GM23338 (cell line): ENCODE results near the gene KCTD1. TPM values are rescaled to one million over a fixed set of nuclear protein-coding genes. Genes with fewer than 3 reads are reported as not detected.
A peak's percentile ranks its signal among the peaks of the same experiment; 100 is the strongest.

ENCODE experiments used
- ATAC-seq: fragments of 200-7000 bp; cut with Tn5 transposase; 3 replicates; pipeline ENCODE4 v1.9.1; 2020
- DNase-seq: peaks from one replicate; pipeline ENCODE4 v3.0.0-alpha.2; 2015; ENCODE audit warnings: low spot score
- H2AFZ ChIP-seq: fragments of 200-600 bp; sonication (generic); 2 replicates; pipeline ENCODE4 v1.8.0; 2016; ENCODE audit warnings: antibody characterized with exemption, mild to moderate bottlenecking, moderate library complexity
- H3F3A ChIP-seq: fragments of 200-600 bp; sonication (generic); replicated peaks from 2 replicates; pipeline ENCODE4 v1.8.0; 2017; ENCODE audit warnings: antibody characterized with exemption, mixed run types, low read depth
- H3K27ac ChIP-seq: fragments of 200-600 bp; sonication (generic); 2 replicates; pipeline ENCODE4 v1.6.1; 2016; ENCODE audit warnings: low read depth
- H3K27me3 ChIP-seq: fragments of 200-600 bp; sonication (generic); 2 replicates; pipeline ENCODE4 v1.8.0; 2016; ENCODE audit warnings: mild to moderate bottlenecking, mixed run types, moderate library complexity; ENCODE audit not compliant: insufficient read depth
- H3K36me3 ChIP-seq: fragments of 200-600 bp; sonication (generic); 2 replicates; pipeline ENCODE4 v1.8.0; 2016; ENCODE audit warnings: mild to moderate bottlenecking; ENCODE audit not compliant: insufficient read depth
- H3K4me1 ChIP-seq: fragments of 200-600 bp; sonication (generic); 2 replicates; pipeline ENCODE4 v1.8.0; 2016; ENCODE audit warnings: mild to moderate bottlenecking, moderate library complexity; ENCODE audit not compliant: insufficient read depth
- H3K4me2 ChIP-seq: fragments of 200-600 bp; sonication (generic); 2 replicates; pipeline ENCODE4 v1.7.1; 2017; ENCODE audit warnings: mixed run types
- H3K4me3 ChIP-seq: fragments of 200-600 bp; sonication (generic); 2 replicates; pipeline ENCODE4 v1.6.1; 2016; ENCODE audit warnings: mixed run types
- H3K79me2 ChIP-seq: fragments of 200-600 bp; sonication (generic); replicated peaks from 2 replicates; pipeline ENCODE4 v1.8.0; 2017; ENCODE audit warnings: mild to moderate bottlenecking; ENCODE audit not compliant: insufficient read depth
- H3K9me2 ChIP-seq: fragments of 200-600 bp; sonication (generic); 2 replicates; pipeline ENCODE4 v1.8.0; 2017; ENCODE audit not compliant: insufficient read depth
- H4K20me1 ChIP-seq: fragments of 200-600 bp; sonication (generic); replicated peaks from 2 replicates; pipeline ENCODE4 v1.8.0; 2017; ENCODE audit warnings: mild to moderate bottlenecking; ENCODE audit not compliant: insufficient read depth
- H3K27ac Mint-ChIP-seq: 2 replicates; pipeline ENCODE4 v1.8.0; 2020; ENCODE audit warnings: inconsistent platforms, mild to moderate bottlenecking, moderate library complexity, mixed read lengths
- H3K27me3 Mint-ChIP-seq: 3 replicates; pipeline ENCODE4 v1.8.0; 2022; ENCODE audit warnings: low read depth, mild to moderate bottlenecking, moderate library complexity, mixed read lengths, inconsistent platforms; ENCODE audit not compliant: insufficient read depth, poor library complexity
- H3K36me3 Mint-ChIP-seq: 3 replicates; pipeline ENCODE4 v1.8.0; 2021; ENCODE audit warnings: low read depth, mild to moderate bottlenecking, inconsistent platforms, moderate library complexity, mixed read lengths
- H3K4me1 Mint-ChIP-seq: 3 replicates; pipeline ENCODE4 v1.8.0; 2020; ENCODE audit warnings: mild to moderate bottlenecking, inconsistent platforms, mixed read lengths
- H3K4me3 Mint-ChIP-seq: 3 replicates; pipeline ENCODE4 v1.8.0; 2021; ENCODE audit warnings: moderate library complexity, mild to moderate bottlenecking, inconsistent platforms, mixed read lengths
- H3K9me3 Mint-ChIP-seq: 3 replicates; pipeline ENCODE4 v1.8.0; 2020; ENCODE audit warnings: moderate library complexity, mild to moderate bottlenecking, inconsistent platforms, mixed read lengths
- EZH2 ChIP-seq: fragments of 200-600 bp; sonication (generic); IDR thresholded peaks from one replicate; pipeline ENCODE4 v1.8.0; 2017; ENCODE audit warnings: antibody characterized with exemption, mild to moderate bottlenecking, low read depth; ENCODE audit not compliant: unreplicated experiment
- EZH2phosphoT487 ChIP-seq: fragments of 200-600 bp; sonication (generic); IDR thresholded peaks from one replicate; pipeline ENCODE4 v1.8.1; 2018; ENCODE audit warnings: antibody characterized with exemption; ENCODE audit not compliant: unreplicated experiment
- NANOG ChIP-seq: IDR thresholded peaks from 2 replicates; pipeline ENCODE4 v1.6.1; 2016; ENCODE audit warnings: antibody characterized with exemption, borderline replicate concordance
- ZNF114 ChIP-seq: fragments of 250-450 bp; sonication (Bioruptor Pico); IDR thresholded peaks from 2 replicates; pipeline ENCODE4 v1.5.0; 2020; ENCODE audit warnings: mild to moderate bottlenecking, moderate library complexity
- polyA plus RNA-seq: library from polyadenylated mRNA; unstranded; fragments of >200 nt; fragmentation: Nextera tagmentation; extraction: Ambion mirVana; gene quantifications from 2 replicates; pipeline ENCODE4 v1.2.1, GENCODE V29; 2016
- total RNA-seq: library from RNA; depleted of rRNA; stranded (reverse); fragments of >200 nt; shearing (Covaris generic); gene quantifications from 2 replicates; pipeline ENCODE4 v1.2.3, GENCODE V29; 2014
- TF ChIP-seq, protein P1 (sequence below): fragments of 250-450 bp; sonication (Bioruptor Pico); IDR thresholded peaks from 2 replicates; pipeline ENCODE4 v1.5.0; 2020; ENCODE audit warnings: mild to moderate bottlenecking, moderate library complexity
- TF ChIP-seq, protein P2 (sequence below): IDR thresholded peaks from one replicate; pipeline ENCODE4 v1.6.1; 2018; ENCODE audit warnings: antibody characterized with exemption; ENCODE audit not compliant: unreplicated experiment
- TF ChIP-seq, protein P3 (sequence below), 2 experiments: fragments of 200-600 bp in 1 of 2; sonication (generic) in 1 of 2; conservative IDR thresholded peaks; 2 replicates each; pipeline versions ENCODE4 v1.5.1 to v1.6.1; 2016 to 2017; ENCODE audit warnings: antibody characterized with exemption in 2 of 2, low read depth in 2 of 2, mild to moderate bottlenecking in 2 of 2, moderate library complexity in 1 of 2

Gene KCTD1
- total and polyA plus RNA-seq, 2 experiments from 2014 or later = 7.1 to 20.5 TPM

DNA sequence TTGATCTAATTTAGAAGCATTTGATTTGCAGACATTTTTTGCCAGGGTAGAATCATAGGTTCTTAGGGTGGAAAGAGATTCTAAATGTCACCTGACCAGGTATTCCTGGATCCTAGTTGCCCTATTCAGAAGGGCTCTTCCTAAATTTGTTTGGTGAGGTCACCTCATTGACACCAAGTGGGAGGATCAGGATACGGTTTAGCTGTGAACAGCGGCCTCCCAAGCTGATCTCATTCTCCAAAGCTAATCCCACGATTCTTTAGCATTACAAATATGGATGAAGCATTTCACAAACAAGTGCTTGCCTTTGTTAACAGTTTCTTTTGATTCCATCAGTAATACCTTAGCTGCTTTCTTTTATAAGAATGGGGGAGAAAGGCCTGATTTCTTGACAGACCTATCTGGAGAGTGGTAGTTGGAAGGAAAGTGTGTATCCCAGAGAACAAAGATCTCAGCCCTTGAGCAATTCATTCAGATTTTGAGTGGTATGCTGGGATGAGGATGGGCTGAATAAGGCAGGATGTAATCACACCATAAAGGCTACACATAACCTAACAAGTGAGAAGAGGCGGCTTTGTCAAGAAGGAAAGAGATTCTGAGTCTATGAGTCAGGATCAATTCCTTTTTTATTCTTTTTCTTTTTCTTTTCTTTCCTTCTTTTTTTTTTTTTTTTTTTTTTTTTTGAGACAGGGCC is 16.6 kb downstream of the KCTD1 start:
- peak; percentile 59 for ATAC-seq
- peak; percentile 24 for DNase-seq
- Mint-ChIP-seq H3K36me3 (no peaks in the 10 kb centered on the region; the same call in 1 of the 3 replicates), H3K9me3 (no peaks in the 10 kb centered on the region), H3K27ac (no peak overlapping the region), H3K4me1 (peaks cover 36% of the 10 kb centered on the region), H3K4me3 (no peak overlapping the region), H3K27me3 (peaks cover 6% of the 10 kb centered on the region)
- peaks cover 21% of the 10 kb centered on the region for H3K4me1 ChIP-seq
- H3K9me2 ChIP-seq = no peaks in the 10 kb centered on the region
- TF ChIP-seq NANOG = no peak
- TF ChIP-seq, protein P1, sequence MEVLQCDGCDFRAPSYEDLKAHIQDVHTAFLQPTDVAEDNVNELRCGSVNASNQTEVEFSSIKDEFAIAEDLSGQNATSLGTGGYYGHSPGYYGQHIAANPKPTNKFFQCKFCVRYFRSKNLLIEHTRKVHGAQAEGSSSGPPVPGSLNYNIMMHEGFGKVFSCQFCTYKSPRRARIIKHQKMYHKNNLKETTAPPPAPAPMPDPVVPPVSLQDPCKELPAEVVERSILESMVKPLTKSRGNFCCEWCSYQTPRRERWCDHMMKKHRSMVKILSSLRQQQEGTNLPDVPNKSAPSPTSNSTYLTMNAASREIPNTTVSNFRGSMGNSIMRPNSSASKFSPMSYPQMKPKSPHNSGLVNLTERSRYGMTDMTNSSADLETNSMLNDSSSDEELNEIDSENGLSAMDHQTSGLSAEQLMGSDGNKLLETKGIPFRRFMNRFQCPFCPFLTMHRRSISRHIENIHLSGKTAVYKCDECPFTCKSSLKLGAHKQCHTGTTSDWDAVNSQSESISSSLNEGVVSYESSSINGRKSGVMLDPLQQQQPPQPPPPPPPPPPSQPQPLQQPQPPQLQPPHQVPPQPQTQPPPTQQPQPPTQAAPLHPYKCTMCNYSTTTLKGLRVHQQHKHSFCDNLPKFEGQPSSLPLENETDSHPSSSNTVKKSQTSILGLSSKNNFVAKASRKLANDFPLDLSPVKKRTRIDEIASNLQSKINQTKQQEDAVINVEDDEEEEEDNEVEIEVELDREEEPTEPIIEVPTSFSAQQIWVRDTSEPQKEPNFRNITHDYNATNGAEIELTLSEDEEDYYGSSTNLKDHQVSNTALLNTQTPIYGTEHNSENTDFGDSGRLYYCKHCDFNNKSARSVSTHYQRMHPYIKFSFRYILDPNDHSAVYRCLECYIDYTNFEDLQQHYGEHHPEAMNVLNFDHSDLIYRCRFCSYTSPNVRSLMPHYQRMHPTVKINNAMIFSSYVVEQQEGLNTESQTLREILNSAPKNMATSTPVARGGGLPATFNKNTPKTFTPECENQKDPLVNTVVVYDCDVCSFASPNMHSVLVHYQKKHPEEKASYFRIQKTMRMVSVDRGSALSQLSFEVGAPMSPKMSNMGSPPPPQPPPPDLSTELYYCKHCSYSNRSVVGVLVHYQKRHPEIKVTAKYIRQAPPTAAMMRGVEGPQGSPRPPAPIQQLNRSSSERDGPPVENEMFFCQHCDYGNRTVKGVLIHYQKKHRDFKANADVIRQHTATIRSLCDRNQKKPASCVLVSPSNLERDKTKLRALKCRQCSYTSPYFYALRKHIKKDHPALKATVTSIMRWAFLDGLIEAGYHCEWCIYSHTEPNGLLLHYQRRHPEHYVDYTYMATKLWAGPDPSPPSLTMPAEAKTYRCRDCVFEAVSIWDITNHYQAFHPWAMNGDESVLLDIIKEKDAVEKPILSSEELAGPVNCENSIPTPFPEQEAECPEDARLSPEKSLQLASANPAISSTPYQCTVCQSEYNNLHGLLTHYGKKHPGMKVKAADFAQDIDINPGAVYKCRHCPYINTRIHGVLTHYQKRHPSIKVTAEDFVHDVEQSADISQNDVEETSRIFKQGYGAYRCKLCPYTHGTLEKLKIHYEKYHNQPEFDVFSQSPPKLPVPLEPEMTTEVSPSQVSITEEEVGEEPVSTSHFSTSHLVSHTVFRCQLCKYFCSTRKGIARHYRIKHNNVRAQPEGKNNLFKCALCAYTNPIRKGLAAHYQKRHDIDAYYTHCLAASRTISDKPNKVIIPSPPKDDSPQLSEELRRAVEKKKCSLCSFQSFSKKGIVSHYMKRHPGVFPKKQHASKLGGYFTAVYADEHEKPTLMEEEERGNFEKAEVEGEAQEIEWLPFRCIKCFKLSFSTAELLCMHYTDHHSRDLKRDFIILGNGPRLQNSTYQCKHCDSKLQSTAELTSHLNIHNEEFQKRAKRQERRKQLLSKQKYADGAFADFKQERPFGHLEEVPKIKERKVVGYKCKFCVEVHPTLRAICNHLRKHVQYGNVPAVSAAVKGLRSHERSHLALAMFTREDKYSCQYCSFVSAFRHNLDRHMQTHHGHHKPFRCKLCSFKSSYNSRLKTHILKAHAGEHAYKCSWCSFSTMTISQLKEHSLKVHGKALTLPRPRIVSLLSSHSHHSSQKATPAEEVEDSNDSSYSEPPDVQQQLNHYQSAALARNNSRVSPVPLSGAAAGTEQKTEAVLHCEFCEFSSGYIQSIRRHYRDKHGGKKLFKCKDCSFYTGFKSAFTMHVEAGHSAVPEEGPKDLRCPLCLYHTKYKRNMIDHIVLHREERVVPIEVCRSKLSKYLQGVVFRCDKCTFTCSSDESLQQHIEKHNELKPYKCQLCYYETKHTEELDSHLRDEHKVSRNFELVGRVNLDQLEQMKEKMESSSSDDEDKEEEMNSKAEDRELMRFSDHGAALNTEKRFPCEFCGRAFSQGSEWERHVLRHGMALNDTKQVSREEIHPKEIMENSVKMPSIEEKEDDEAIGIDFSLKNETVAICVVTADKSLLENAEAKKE (CRISPR knock-in tag) = no peak
- no peaks in the 10 kb centered on the region for H3K27me3 ChIP-seq
- H3K27ac ChIP-seq = no peak overlapping the region
- no peak overlapping the region for H2AFZ ChIP-seq
- no peak overlapping the region for H3K4me2 ChIP-seq
- H3K36me3 ChIP-seq = no peaks in the 10 kb centered on the region
- H4K20me1 ChIP-seq = no peaks in the 10 kb centered on the region
- no peaks in the 10 kb centered on the region for H3K79me2 ChIP-seq
- H3K4me3 ChIP-seq = no peak overlapping the region
- no peaks in the 10 kb centered on the region for H3F3A ChIP-seq

DNA sequence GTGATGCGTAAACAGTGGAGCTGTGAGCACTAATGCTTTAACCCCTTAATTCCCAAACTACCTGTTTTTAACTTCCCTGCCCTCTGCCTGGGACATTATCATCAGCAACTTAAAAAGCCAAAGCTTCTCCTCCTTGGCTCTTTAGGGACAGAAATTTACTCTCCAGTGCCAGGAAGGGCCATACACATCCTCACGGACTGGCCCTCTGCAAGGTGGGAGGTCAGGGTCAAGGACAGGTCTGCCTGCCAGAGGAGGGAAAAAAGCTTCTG is 21.5 kb downstream of the KCTD1 start:
- H4K20me1 ChIP-seq = no peaks in the 10 kb centered on the region
- H3K4me3 ChIP-seq = peak overlapping the region; percentile 8; the same call in 1 of the 2 replicates
- no peak overlapping the region for H3K4me3 Mint-ChIP-seq
- peaks cover 59% of the 10 kb centered on the region for H3K4me1 Mint-ChIP-seq
- H3F3A ChIP-seq = no peaks in the 10 kb centered on the region; the same call in 1 of the 2 replicates
- ATAC-seq = peak; percentile 39
- H3K36me3 ChIP-seq = no peaks in the 10 kb centered on the region
- DNase-seq = no peak
- no peaks in the 10 kb centered on the region for H3K27me3 ChIP-seq
- H3K9me2 ChIP-seq = no peaks in the 10 kb centered on the region
- no peaks in the 10 kb centered on the region; the same call in 1 of the 3 replicates for H3K36me3 Mint-ChIP-seq
- H3K27ac Mint-ChIP-seq = no peak overlapping the region; the same call in 1 of the 2 replicates
- H3K27me3 Mint-ChIP-seq = peaks cover 3% of the 10 kb centered on the region
- H2AFZ ChIP-seq = no peak overlapping the region
- peak overlapping the region; percentile 63 for H3K4me2 ChIP-seq
- peak overlapping the region; percentile 11 for H3K27ac ChIP-seq
- H3K9me3 Mint-ChIP-seq = no peaks in the 10 kb centered on the region
- no peaks in the 10 kb centered on the region for H3K79me2 ChIP-seq
- TF ChIP-seq, protein P2, sequence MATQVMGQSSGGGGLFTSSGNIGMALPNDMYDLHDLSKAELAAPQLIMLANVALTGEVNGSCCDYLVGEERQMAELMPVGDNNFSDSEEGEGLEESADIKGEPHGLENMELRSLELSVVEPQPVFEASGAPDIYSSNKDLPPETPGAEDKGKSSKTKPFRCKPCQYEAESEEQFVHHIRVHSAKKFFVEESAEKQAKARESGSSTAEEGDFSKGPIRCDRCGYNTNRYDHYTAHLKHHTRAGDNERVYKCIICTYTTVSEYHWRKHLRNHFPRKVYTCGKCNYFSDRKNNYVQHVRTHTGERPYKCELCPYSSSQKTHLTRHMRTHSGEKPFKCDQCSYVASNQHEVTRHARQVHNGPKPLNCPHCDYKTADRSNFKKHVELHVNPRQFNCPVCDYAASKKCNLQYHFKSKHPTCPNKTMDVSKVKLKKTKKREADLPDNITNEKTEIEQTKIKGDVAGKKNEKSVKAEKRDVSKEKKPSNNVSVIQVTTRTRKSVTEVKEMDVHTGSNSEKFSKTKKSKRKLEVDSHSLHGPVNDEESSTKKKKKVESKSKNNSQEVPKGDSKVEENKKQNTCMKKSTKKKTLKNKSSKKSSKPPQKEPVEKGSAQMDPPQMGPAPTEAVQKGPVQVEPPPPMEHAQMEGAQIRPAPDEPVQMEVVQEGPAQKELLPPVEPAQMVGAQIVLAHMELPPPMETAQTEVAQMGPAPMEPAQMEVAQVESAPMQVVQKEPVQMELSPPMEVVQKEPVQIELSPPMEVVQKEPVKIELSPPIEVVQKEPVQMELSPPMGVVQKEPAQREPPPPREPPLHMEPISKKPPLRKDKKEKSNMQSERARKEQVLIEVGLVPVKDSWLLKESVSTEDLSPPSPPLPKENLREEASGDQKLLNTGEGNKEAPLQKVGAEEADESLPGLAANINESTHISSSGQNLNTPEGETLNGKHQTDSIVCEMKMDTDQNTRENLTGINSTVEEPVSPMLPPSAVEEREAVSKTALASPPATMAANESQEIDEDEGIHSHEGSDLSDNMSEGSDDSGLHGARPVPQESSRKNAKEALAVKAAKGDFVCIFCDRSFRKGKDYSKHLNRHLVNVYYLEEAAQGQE = no peak
- TF ChIP-seq ZNF114 (CRISPR knock-in tag) (no peak), EZH2 (no peak), EZH2phosphoT487 (no peak)
- TF ChIP-seq, protein P3, sequence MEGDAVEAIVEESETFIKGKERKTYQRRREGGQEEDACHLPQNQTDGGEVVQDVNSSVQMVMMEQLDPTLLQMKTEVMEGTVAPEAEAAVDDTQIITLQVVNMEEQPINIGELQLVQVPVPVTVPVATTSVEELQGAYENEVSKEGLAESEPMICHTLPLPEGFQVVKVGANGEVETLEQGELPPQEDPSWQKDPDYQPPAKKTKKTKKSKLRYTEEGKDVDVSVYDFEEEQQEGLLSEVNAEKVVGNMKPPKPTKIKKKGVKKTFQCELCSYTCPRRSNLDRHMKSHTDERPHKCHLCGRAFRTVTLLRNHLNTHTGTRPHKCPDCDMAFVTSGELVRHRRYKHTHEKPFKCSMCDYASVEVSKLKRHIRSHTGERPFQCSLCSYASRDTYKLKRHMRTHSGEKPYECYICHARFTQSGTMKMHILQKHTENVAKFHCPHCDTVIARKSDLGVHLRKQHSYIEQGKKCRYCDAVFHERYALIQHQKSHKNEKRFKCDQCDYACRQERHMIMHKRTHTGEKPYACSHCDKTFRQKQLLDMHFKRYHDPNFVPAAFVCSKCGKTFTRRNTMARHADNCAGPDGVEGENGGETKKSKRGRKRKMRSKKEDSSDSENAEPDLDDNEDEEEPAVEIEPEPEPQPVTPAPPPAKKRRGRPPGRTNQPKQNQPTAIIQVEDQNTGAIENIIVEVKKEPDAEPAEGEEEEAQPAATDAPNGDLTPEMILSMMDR (conservative IDR thresholded peaks at IDR 0.05; ENCODE audit: low read depth in 2 of 2) = no peak
- peaks cover 48% of the 10 kb centered on the region for H3K4me1 ChIP-seq
